ENCODE results near the gene NID2. TPM values are rescaled to one million over a fixed set of nuclear protein-coding genes. Genes with fewer than 3 reads are reported as not detected.

NID2 gene
- total and polyA plus RNA-seq, 9 of the 15 experiments (the other 6 are each of a cell fraction or from before 2014, with no cell fraction given), result 0.04 to 0.45 (median 0.16) TPM; not detected in 3

GRCh38 chr14:52012635-52013034 is 56.2 kb downstream of the NID2 start (continued):
- TF ChIP-seq, protein P1, sequence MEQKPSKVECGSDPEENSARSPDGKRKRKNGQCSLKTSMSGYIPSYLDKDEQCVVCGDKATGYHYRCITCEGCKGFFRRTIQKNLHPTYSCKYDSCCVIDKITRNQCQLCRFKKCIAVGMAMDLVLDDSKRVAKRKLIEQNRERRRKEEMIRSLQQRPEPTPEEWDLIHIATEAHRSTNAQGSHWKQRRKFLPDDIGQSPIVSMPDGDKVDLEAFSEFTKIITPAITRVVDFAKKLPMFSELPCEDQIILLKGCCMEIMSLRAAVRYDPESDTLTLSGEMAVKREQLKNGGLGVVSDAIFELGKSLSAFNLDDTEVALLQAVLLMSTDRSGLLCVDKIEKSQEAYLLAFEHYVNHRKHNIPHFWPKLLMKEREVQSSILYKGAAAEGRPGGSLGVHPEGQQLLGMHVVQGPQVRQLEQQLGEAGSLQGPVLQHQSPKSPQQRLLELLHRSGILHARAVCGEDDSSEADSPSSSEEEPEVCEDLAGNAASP (IDR thresholded peaks at IDR 0.05), result no peak
- no peak for TF ChIP-seq ZBTB49 (CRISPR knock-in tag; IDR thresholded peaks at IDR 0.05; ENCODE audit: borderline replicate concordance)
- peak; percentile 86 for TF ChIP-seq ZNF316 (IDR thresholded peaks at IDR 0.05)
- TF ChIP-seq, protein P2, sequence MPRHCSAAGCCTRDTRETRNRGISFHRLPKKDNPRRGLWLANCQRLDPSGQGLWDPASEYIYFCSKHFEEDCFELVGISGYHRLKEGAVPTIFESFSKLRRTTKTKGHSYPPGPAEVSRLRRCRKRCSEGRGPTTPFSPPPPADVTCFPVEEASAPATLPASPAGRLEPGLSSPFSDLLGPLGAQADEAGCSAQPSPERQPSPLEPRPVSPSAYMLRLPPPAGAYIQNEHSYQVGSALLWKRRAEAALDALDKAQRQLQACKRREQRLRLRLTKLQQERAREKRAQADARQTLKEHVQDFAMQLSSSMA (CRISPR knock-in tag; IDR thresholded peaks at IDR 0.05), result no peak
- no peak for TF ChIP-seq KDM5B (IDR thresholded peaks at IDR 0.05; ENCODE audit: insufficient replicate concordance, low read depth, low read length)
- TF ChIP-seq MAFF (IDR thresholded peaks at IDR 0.05; ENCODE audit: low read length), result peak; percentile 72
- TF ChIP-seq ZNF212 (CRISPR knock-in tag; IDR thresholded peaks at IDR 0.05), result no peak

All from K562 (cell line).